ENCODE results near the gene NKAIN4.
A peak's percentile ranks its signal among the peaks of the same experiment; 100 is the strongest.

Gene NKAIN4

GRCh38 chr20:63254232-63254605, at the start of gene NKAIN4:
Gene NKAIN4, minus strand, starts transcription at chr20:63254463. Its CDS starts 13 bp downstream, at chr20:63254450.
- DNase-seq (ENCODE audit: low read depth), result no peak

GRCh38 chr20:63303095-63303666, 48.9 kb upstream of the NKAIN4 start:
- no peak for DNase-seq (ENCODE audit: low read depth)

GRCh38 chr20:63301671-63302070, 47.4 kb upstream of the NKAIN4 start:
- DNase-seq (ENCODE audit: low read depth), result no peak

GRCh38 chr20:63298731-63299312, 44.6 kb upstream of the NKAIN4 start:
- DNase-seq (ENCODE audit: low read depth), result no peak

- DNase-seq (ENCODE audit: low read depth), result no peak
Measured at GRCh38 chr20:63297796-63298572, 43.7 kb upstream of the NKAIN4 start.

DNA sequence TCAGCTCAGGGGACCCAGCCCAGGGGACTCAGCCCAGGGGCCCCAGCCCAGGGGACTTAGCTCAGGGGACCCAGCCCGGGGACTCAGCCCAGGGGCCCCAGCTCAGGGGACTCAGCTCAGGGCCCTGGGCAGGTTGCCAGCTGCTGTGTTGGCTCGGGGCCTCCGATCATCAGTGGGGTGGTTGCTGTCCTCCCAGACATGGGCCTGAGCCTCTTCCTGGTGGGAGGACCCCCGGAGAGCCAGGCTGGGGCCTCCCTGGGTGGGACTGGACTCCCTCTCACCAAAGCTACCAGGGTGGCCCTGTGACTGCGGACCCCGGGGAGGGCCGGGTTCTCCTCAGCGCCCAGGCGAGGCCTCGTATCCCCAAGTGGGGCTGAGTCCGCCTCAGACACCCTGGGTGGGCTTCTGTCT, 43.1 kb upstream of the NKAIN4 start:
- no peak for DNase-seq (ENCODE audit: low read depth)

DNA sequence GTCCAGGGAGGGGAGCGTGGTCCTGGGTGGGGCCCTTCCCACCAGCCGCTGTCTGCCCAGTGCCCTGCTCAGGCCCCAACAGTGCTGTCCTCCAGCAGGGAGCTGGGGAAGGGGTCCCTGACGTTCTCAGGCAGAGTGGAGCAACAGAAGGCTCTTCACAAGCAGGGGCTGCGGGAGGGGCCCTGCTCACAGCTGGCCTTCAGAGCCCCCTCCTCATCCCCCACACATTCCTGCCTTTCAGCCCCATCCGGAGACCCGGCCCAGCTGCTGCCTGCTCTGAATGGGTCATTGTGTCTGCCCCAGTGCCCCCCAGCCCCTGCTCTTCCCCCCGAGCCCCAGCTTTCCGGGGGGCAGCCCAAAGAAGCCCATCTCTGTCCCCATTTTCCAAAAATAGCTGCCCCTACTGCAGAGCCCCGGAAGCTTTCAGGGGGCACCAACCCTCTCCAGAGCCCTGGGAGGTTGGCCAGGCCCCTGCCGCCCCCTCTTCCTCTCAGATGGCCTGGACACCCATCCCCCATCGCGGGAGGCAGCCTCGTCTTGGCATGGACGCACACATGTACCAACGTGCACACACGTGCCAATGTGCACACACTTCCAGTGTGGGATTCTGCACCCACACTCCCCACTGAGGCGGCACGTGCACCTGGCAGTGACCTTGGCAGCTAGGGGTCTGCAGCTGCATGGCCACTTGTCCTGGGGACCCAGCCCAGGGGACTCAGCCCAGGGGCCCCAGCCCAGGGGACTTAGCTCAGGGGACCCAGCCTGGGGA, 42.5 kb upstream of the NKAIN4 start:
- no peak for DNase-seq (ENCODE audit: low read depth)

DNA sequence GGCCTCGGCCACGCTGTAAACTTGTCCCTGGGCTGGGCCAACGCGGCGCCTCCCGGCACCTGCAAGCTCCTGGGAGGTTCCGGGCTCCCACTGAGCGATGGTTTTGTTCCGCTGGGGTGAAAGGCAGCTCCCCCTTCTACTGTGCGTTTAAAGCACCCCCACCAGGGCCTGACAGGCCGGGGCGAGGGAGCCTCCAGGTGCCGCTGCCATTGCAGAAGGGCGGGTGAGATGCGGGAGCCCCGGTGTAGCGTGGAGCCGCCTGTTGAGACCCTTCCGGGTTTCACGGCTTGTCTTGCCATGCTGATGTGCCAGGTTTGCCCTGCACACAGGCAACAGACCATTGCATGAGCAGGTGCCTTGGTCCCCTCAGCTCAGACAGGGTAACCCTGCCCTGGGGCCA, 41.6 kb upstream of the NKAIN4 start:
- no peak for DNase-seq (ENCODE audit: low read depth)

DNA sequence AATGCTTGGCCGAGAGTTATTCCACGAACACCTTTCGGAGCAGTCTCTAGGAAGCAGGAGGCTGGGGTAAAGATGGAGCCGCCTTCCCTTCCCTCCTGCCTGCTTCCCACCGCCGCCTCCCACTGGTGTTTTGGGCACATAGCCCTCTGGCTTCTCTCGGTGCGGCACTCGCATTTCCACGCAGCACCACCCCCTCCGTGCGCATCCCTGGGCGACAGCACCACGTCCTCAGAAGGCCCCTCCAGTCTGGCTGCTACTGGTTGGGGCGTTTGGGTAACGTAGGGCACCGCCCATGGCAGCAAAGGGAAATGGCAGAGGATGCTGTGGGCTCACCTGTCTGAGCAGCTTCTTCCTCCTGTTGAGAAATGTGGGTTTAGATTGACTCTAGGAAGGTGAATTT, 41.2 kb upstream of the NKAIN4 start:
- DNase-seq (ENCODE audit: low read depth), result no peak

DNA sequence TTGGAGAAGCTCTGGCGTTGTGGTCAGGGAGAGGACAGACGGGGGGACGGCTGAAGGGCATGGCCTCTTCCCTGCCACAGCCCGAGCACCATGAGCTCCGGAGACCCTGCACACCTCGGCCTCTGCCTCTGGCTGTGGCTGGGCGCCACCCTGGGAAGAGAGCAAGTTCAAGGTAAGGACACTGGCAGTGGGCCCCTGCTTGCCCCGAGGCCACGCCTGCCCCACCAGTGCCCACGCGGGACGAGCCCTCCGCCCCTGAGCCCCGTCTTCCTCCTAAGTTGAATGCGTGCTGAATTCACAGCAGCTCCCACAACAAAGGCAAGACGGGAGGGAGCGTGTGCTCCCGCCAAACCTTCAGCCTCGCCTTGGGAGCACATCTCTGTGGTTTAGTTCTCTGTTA, 40.8 kb upstream of the NKAIN4 start:
- no peak for DNase-seq (ENCODE audit: low read depth)

DNA sequence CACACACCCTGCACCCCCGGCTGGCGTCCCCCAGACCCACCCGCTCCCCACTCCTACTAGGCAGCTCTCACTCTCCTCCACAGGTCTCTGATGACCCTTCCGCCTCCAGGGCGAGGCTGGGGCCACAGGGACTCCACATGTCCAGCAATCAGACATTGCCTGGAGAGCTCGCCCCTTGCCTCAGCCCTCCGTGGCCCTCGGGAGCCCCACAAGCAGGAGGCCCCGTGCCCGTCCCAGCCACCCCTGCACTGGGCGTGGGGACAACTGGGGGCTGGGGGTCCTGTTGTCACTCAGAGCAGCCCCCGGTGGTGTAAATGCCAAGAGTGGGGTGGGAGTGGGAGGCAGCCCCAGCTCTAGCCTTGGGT, 40.3 kb upstream of the NKAIN4 start:
- DNase-seq (ENCODE audit: low read depth), result no peak

- no peak for DNase-seq (ENCODE audit: low read depth)
Measured at GRCh38 chr20:63293871-63294535, 39.7 kb upstream of the NKAIN4 start.

DNA sequence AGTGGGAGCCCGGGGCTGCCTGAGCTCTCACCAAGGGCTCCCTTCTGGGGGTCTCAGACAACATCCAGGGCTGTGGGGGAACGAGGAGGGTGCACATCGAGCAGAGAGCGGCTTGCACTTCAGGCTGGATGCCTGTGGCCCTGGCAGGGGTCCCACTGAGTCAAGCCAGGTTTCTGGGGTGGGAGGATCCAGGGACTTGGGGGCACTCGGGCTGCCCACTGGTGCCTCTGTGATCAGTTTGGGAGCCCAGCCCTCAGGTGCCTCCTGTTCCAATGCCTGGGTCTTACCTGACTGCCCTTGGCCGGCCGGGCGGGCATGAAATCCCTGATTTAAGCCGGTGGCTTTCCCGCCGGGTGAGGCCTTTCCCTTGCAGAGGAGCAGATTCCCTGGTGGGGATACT, 39.2 kb upstream of the NKAIN4 start:
- no peak for DNase-seq (ENCODE audit: low read depth)

- DNase-seq (ENCODE audit: low read depth), result no peak
Measured at GRCh38 chr20:63292904-63293303, 38.6 kb upstream of the NKAIN4 start, which contains the start of gene COL20A1. Gene COL20A1, plus strand, starts transcription at chr20:63293186. Its CDS starts 1,922 bp downstream, at chr20:63295108.

DNA sequence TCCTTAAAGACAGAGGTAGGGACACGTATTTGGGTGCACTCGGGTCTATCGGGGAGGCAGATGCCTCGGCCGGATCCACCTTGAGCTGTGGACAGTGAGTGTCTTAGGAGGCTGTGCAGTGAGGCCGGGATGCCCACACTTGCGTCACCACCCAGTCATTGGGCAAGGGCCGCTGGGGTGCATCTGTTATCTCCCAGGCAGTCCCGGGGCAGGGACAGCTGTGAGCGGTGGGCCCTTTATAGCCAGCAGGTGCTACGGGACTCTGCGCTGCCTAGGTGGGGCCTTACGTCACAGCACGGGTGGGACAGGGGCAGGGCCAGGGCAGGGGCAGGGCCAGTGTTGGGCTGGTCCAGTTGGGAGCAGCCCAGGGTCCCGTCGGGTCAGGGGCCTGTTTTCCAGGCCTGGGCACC, 38.0 kb upstream of the NKAIN4 start:
- peak; percentile 11 for DNase-seq (ENCODE audit: low read depth)

- DNase-seq (ENCODE audit: low read depth), result no peak
Measured at GRCh38 chr20:63291811-63292210, 37.5 kb upstream of the NKAIN4 start.

DNA sequence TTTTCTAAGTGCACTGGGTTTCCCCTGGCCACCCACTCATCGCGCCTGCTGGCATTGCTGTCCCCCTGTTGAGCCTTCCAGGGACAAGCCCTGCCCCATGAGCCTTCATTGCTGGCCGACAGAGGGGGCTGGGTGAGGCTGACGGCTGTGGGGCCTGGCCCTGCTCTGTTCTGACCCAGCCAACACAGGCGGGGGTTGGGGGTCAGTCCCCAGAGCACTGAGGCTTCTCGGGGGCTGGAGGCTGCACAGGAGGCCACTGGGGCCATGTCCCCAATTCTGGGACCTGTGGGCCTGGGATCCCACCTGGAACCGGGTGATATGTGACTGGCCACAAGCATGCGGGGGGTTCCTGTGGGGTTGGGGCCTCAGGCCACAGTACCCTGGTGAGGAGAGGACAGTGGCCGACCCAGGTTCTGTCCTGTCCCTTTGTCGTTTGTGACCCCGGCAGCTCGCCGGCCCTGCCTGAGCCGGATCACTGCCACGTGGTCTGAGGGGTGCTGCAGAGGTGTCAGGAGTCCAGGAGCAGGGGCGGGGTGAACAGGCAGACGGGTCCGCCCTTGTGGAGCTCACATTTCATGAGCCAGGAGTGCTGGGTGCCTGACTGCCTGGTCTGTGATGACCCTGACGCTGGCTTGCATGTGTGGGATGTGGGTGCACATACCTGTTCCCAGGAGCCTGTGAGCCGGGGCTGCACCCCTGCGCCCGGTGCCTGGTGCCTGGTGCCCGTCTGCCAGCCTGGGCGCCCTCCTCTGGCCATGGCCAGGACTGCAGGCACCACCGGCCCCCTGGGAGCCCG, 36.6 kb upstream of the NKAIN4 start:
- peak; percentile 13 for DNase-seq (ENCODE audit: low read depth)

GRCh38 chr20:63290136-63290676, 35.9 kb upstream of the NKAIN4 start:
- DNase-seq (ENCODE audit: low read depth), result no peak

GRCh38 chr20:63289311-63290135, 35.3 kb upstream of the NKAIN4 start:
- DNase-seq (ENCODE audit: low read depth), result no peak

DNA sequence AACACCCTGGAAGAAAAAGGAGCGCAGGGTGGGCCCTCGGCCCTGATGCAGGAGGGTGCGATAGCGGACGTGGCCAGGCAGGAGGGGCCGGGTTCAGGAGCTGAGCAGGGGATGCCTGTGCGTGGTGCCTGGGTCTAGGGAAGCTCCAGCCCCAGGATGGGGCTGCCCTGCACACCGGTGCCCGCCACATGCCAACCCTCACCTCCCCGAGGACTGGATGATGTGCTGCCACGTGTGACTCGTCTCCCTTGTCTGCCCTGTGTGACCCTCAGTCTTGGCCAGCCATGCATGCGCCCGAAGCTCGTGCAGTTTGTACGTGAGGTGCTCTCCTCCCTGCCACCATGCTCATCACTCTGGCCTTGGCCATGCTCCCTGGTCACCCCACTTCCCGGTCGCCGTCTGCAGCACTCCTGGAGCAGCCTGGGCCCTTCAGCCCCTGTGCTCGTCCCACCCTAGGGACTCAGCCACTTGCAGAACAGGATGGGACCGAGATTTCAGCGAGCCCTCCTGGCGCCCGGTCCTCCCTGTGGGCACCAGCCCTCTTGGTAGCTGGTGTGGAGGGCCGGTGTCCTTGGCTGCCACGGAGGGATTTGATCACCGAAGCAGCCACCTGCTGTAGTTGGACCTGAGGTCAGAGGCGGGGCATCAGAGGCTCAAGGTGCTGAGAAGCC, 34.5 kb upstream of the NKAIN4 start:
- no peak for DNase-seq (ENCODE audit: low read depth)

Measured in amniotic epithelial cell (primary cell).